ENCODE results near the gene PSORS1C2. TPM values are rescaled to one million over a fixed set of nuclear protein-coding genes. Genes with fewer than 3 reads are reported as not detected.

Gene PSORS1C2
- total RNA-seq, 3 donors from 2014 or later (not counting 1 experiment from before 2014, with no cell fraction given) = not detected

GRCh38 chr6:31178143-31179041 is 39.5 kb upstream of the PSORS1C2 start:
- no peaks in the 10 kb centered on the region for H3K27me3 Mint-ChIP-seq (ENCODE audit: low read depth in 2 of 2)
- H3K9me3 Mint-ChIP-seq = no peaks in the 10 kb centered on the region
- H3K27ac ChIP-seq (ENCODE audit: low read length) = no peak overlapping the region
- WGBS (ENCODE audit: insufficient coverage) = 64% methylated on average over 7 of the region's 8 CpGs
- H3K4me1 Mint-ChIP-seq = peaks cover 12 to 22% of the 10 kb centered on the region in 2 donors
- intact Hi-C loops (cut with micrococcal nuclease) = no loop called here
- no peak overlapping the region for H3K4me3 Mint-ChIP-seq
- H3K27me3 ChIP-seq (ENCODE audit: control insufficient read depth, insufficient read depth, low read length) = no peaks in the 10 kb centered on the region
- ATAC-seq = no peak
- H3K4me3 ChIP-seq (ENCODE audit: low read length) = no peak overlapping the region
- DNase-seq = no peak
- TF ChIP-seq, protein P1, sequence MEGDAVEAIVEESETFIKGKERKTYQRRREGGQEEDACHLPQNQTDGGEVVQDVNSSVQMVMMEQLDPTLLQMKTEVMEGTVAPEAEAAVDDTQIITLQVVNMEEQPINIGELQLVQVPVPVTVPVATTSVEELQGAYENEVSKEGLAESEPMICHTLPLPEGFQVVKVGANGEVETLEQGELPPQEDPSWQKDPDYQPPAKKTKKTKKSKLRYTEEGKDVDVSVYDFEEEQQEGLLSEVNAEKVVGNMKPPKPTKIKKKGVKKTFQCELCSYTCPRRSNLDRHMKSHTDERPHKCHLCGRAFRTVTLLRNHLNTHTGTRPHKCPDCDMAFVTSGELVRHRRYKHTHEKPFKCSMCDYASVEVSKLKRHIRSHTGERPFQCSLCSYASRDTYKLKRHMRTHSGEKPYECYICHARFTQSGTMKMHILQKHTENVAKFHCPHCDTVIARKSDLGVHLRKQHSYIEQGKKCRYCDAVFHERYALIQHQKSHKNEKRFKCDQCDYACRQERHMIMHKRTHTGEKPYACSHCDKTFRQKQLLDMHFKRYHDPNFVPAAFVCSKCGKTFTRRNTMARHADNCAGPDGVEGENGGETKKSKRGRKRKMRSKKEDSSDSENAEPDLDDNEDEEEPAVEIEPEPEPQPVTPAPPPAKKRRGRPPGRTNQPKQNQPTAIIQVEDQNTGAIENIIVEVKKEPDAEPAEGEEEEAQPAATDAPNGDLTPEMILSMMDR (IDR thresholded peaks at IDR 0.05) = no peak
- peaks cover 24% of the 10 kb centered on the region for H3K4me1 ChIP-seq (ENCODE audit: control insufficient read depth, insufficient read depth, low read length)
- no peaks in the 10 kb centered on the region for H3K9me3 ChIP-seq (ENCODE audit: control insufficient read depth, insufficient read depth, low read length)
- no peaks in the 10 kb centered on the region for H3K36me3 ChIP-seq (ENCODE audit: control insufficient read depth, insufficient read depth, low read length)
- H3K36me3 Mint-ChIP-seq = no peaks in the 10 kb centered on the region
- no peak overlapping the region for H3K27ac Mint-ChIP-seq

- no peak overlapping the region for H3K27ac ChIP-seq (ENCODE audit: low read length)
- no peaks in the 10 kb centered on the region for H3K27me3 ChIP-seq (ENCODE audit: control insufficient read depth, insufficient read depth, low read length)
- intact Hi-C loops (cut with micrococcal nuclease) = no loop called here
- DNase-seq (peak in 1 of 2 donors; percentile 47), ATAC-seq (peak; percentile 52 to 71 (median 64))
- no peaks in the 10 kb centered on the region for H3K36me3 ChIP-seq (ENCODE audit: control insufficient read depth, insufficient read depth, low read length)
- H3K9me3 ChIP-seq (ENCODE audit: control insufficient read depth, insufficient read depth, low read length) = no peaks in the 10 kb centered on the region
- H3K36me3 Mint-ChIP-seq = no peaks in the 10 kb centered on the region
- TF ChIP-seq, protein P1 (IDR thresholded peaks at IDR 0.05) = no peak
- no peaks in the 10 kb centered on the region for H3K27me3 Mint-ChIP-seq (ENCODE audit: low read depth in 2 of 2)
- H3K4me1 ChIP-seq (ENCODE audit: control insufficient read depth, insufficient read depth, low read length) = peaks cover 24% of the 10 kb centered on the region
- WGBS (ENCODE audit: insufficient coverage) = 68% methylated on average over 3 of the region's 3 CpGs
- H3K4me1 Mint-ChIP-seq = peaks cover 12 to 22% of the 10 kb centered on the region in 2 donors
- H3K9me3 Mint-ChIP-seq = no peaks in the 10 kb centered on the region
- no peak overlapping the region for H3K4me3 ChIP-seq (ENCODE audit: low read length)
- H3K27ac Mint-ChIP-seq = peak overlapping the region in 1 of 2 donors; percentile 67
- H3K4me3 Mint-ChIP-seq = no peak overlapping the region
These were observed 37.1 kb upstream of the PSORS1C2 start for GRCh38 chr6:31175971-31176370.

- H3K4me1 ChIP-seq (ENCODE audit: control insufficient read depth, insufficient read depth, low read length) = peaks cover 14% of the 10 kb centered on the region
These were observed 35.5 kb upstream of the PSORS1C2 start for GRCh38 chr6:31174378-31174777.

More at GRCh38 chr6:31174378-31174777, 35.5 kb upstream of the PSORS1C2 start:
- DNase-seq (no peak), ATAC-seq (no peak)
- H3K27me3 ChIP-seq (ENCODE audit: control insufficient read depth, insufficient read depth, low read length) = no peaks in the 10 kb centered on the region
- H3K27ac Mint-ChIP-seq = no peak overlapping the region
- no peak overlapping the region for H3K4me3 Mint-ChIP-seq
- H3K27me3 Mint-ChIP-seq (ENCODE audit: low read depth in 2 of 2) = no peaks in the 10 kb centered on the region
- 95% methylated on average over 3 of the region's 5 CpGs for WGBS (ENCODE audit: insufficient coverage)
- no peaks in the 10 kb centered on the region for H3K36me3 ChIP-seq (ENCODE audit: control insufficient read depth, insufficient read depth, low read length)
- intact Hi-C loops (cut with micrococcal nuclease) = no loop called here
- peaks cover 12 to 14% of the 10 kb centered on the region in 2 donors for H3K4me1 Mint-ChIP-seq
- TF ChIP-seq, protein P1 (IDR thresholded peaks at IDR 0.05) = no peak
- no peak overlapping the region for H3K4me3 ChIP-seq (ENCODE audit: low read length)
- no peak overlapping the region for H3K27ac ChIP-seq (ENCODE audit: low read length)
- no peaks in the 10 kb centered on the region for H3K36me3 Mint-ChIP-seq
- H3K9me3 Mint-ChIP-seq = no peaks in the 10 kb centered on the region
- H3K9me3 ChIP-seq (ENCODE audit: control insufficient read depth, insufficient read depth, low read length) = no peaks in the 10 kb centered on the region
